ENCODE measurements around the gene KDR. TPM values are rescaled to one million over a fixed set of nuclear protein-coding genes. Genes with fewer than 3 reads are reported as not detected.

The KDR gene
- total RNA-seq, 1 experiment from 2014 or later = 0.52 TPM

GRCh38 chr4:55066018-55066417 is 59.4 kb downstream of the KDR start (continued):
- TF ChIP-seq RAD21 (IDR thresholded peaks at IDR 0.05; ENCODE audit: low read depth) (no peak), CEBPB (IDR thresholded peaks at IDR 0.05; ENCODE audit: low read depth) (no peak)

- H3K9me2 ChIP-seq (ENCODE audit: insufficient read depth) = no peaks in the 10 kb centered on the region
- no peaks in the 10 kb centered on the region for H4K20me1 ChIP-seq (ENCODE audit: insufficient read depth)
- no peak overlapping the region for H3K4me3 ChIP-seq (replicated peaks in 1 of 2; ENCODE audit: low read depth in 1 of 2, low read length in 2 of 2)
- H3K27me3 ChIP-seq (ENCODE audit: insufficient read depth, low read length) = 0 out of 2 replicates have a peak, but pooled peaks cover 6% of the 10 kb centered on the region
- ATAC-seq (no peak), DNase-seq (ENCODE audit: low read depth, low spot score) (no peak)
- intact Hi-C loops (cut with micrococcal nuclease) = no loop called here
- no peaks in the 10 kb centered on the region for H3K4me1 ChIP-seq (ENCODE audit: control insufficient read depth in 1 of 2, insufficient read depth in 2 of 2, low read length in 2 of 2)
- TF ChIP-seq ZNF274 (IDR thresholded peaks at IDR 0.05; ENCODE audit: low read depth, low read length) (no peak), YY1 (IDR thresholded peaks at IDR 0.05; ENCODE audit: extremely low read depth, insufficient replicate concordance, low read depth, low read length) (no peak), RAD21 (IDR thresholded peaks at IDR 0.05; ENCODE audit: low read depth) (no peak), ATF3 (IDR thresholded peaks at IDR 0.05) (no peak), TCF7L2 (IDR thresholded peaks at IDR 0.05; ENCODE audit: borderline replicate concordance, extremely low read depth, insufficient read depth, insufficient read length) (no peak), SRF (IDR thresholded peaks at IDR 0.05; ENCODE audit: low read depth) (no peak), CBX3 (IDR thresholded peaks at IDR 0.05; ENCODE audit: low read depth) (no peak), POLR2AphosphoS5 (IDR thresholded peaks at IDR 0.05; ENCODE audit: low read depth, low read length) (no peak), JUND (IDR thresholded peaks at IDR 0.05) (no peak), SIN3A (IDR thresholded peaks at IDR 0.05; ENCODE audit: low read depth) (no peak)
- H3K27ac ChIP-seq (ENCODE audit: low read depth, low read length) = no peak overlapping the region
- no peak overlapping the region for H3K4me2 ChIP-seq (ENCODE audit: low read length)
- no peaks in the 10 kb centered on the region for H3K79me2 ChIP-seq (ENCODE audit: insufficient read depth, low read length)
- no peak overlapping the region for H3K9ac ChIP-seq (ENCODE audit: low read length)
- ChIA-PET RAD21 (ENCODE audit: low non-redundant PET in 1 of 2, low total read pairs in 2 of 2, uncharacterized antibody in 2 of 2, unreplicated experiment in 2 of 2) (no interaction called here), POLR2A (no interaction called here), CTCF (no interaction called here)
- H3K36me3 ChIP-seq (ENCODE audit: control insufficient read depth in 1 of 2, insufficient read depth in 2 of 2, low read length in 2 of 2) = no peaks in the 10 kb centered on the region
- no TSS peak for BruUV-seq (replicated peaks)
- H2AFZ ChIP-seq (ENCODE audit: low read depth, low read length, poor library complexity, severe bottlenecking) = no peak overlapping the region
- no peaks in the 10 kb centered on the region for H3K9me3 ChIP-seq (ENCODE audit: control insufficient read depth in 1 of 2, insufficient read depth in 1 of 2, low read depth in 1 of 2, low read length in 2 of 2)
Measured at GRCh38 chr4:55055529-55055928, 69.9 kb downstream of the KDR start.

Measured in HCT116 (cell line).